NCI-H146 treated with DMSO at 0.1 percent for 48 hours (cell line): ENCODE data around the gene CAPNS1.

Source experiments
- DNase-seq: peaks from one replicate; lab custom pipeline; 2025; ENCODE audit not compliant: unreplicated experiment; lab: John Stamatoyannopoulos, UW

The CAPNS1 gene

GRCh38 chr19:36139473-36140303, at the start of gene CAPNS1:
CAPNS1 (plus strand) TSS chr19:36140066; CDS start chr19:36141012, 946 bp downstream.
- DNase-seq: peak; percentile 97

DNA sequence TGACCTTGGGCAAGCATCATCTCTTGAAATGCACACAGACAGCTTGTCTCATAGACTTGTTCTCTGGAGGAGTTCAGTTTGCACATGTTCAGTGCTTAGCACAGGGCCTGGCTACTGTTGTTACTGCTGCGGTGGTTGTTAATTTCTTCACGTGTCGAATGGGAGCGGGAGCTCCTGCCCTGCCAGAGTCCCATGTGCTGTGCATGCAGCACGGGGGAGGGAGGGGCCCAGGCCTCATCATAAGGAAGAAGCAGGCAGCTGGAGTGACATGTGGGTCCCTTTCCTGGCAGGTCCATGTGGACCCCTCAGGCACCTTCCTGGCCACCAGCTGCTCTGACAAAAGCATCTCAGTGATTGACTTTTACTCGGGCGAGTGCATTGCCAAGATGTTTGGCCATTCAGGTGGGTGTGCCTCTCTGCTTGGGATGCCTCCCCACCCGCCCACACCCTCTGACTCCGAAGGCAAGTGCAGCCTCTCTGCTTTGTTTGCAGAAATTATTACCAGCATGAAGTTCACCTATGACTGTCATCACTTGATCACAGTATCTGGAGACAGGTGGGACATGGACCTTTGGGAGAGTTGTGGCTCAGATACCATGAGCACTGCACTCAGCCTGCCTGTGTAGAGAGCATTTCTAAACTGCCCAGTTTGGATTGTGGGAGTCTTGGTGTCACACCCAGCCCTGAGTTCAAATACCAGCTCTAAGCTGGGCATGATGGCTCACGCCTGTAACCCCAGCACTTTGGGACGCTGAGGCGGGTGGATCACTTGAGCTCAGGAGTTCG, 48.8 kb upstream of the CAPNS1 start:
- DNase-seq: no peak

- DNase-seq: no peak
Measured at GRCh38 chr19:36092566-36092965, 47.3 kb upstream of the CAPNS1 start.

GRCh38 chr19:36093146-36093662, 46.7 kb upstream of the CAPNS1 start:
- DNase-seq: no peak

DNA sequence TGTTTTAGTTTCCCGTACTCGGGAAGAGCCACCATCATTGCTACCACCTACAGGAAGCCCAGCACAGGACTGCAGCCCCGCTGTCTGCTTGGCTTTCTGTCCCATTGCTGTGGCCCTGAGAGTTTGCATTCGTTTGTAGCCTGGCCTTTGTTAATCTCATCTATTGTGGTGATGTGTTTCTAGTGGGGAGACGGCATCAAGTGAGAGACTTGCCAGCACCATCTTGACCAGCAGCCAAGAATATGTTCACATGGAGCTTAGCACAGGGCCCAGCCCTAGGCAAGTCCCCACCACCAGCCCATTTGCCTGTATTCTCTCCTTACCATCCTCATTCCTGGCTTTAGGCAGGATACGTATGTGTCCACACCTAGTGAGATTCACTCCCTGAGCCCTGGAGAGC, 46.2 kb upstream of the CAPNS1 start:
- DNase-seq: no peak

DNA sequence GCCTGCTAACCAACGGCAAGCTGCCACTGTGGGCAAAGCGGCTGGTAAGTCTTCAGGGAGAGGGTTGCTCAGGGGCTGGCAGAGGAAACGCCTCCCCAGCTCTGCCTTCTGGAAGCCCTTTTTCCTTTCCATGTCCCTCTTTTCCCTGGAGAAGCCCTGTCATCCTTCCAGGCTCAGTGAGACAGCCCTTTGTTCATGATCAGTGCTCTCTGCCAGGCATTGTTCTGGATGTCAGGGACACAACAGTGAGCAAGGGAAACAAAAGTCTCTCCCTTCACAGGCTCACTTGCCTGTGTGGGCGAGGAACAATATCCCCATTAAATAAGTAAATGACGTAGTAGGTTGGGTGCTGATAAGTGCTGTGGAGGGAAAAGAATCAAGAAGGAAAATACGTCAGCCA, 42.8 kb upstream of the CAPNS1 start:
- DNase-seq: no peak

- no peak for DNase-seq
Measured at GRCh38 chr19:36099166-36099785, 40.6 kb upstream of the CAPNS1 start.

DNA sequence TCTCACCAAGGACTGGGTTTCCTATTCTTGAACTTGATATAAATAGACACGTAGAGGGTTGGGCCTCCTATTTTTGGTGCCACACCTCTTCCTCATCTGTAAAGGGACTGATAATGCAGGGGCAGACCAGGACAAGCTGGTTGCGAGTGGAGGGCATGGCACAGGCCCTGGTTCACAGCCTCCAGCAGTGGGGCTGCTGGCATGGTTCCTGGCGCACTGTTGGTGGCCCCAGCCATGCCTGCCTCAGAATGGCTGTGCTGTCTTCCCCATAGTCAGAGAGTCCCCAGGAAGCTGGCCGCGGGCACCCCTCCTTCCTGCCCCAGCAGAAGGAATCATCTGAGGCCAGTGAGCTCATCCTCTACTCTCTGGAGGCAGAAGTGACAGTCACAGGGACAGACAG, 39.4 kb upstream of the CAPNS1 start:
- DNase-seq: no peak

GRCh38 chr19:36101550-36102327, 38.1 kb upstream of the CAPNS1 start:
- no peak for DNase-seq

DNA sequence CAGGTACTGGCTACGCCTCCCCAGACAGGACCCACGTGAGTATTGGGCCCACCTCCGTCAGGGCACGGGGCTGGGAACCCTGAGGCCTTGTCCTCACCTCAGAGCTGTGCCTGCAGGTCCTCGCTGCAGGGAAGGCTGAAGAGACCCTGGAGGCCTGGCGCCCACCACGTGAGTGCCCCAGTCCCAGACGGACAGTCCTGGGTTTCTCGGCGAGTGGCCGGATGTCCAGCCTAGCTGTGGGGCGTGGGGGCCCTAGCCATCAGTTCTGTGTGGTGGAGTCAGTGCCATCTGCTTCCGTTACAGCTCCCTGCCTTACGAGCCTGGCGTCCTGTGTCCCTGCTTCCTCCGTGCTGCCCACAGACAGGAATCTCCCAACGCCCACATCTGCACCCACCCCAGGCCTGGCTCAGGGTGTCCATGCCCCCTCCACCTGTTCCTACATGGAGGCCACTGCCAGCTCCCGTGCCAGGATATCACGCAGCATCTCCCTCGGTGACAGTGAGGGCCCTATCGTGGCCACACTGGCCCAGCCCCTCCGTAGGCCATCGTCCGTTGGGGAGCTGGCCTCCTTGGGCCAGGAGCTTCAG, 36.7 kb upstream of the CAPNS1 start:
- no peak for DNase-seq

GRCh38 chr19:36103842-36104552, 35.9 kb upstream of the CAPNS1 start:
- no peak for DNase-seq

DNA sequence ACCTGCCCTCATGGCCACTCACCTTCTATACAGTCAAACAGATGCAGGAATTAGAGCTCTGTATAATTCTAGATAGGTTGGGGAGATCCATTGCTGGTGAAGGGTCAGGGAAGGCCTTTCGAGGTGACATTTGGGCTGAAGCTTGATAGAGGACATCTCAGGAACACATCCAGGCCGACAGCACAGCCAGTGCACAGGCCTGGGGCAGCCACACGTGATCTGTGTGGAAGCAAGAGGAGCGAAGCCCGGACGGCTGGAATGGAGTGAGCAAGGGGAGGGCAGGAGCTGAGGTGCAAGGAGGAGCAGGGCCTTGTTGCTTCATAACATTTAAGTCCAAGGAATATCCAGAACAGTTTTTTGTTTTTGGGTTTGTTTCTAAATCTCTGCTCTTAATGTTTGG, 33.4 kb upstream of the CAPNS1 start:
- no peak for DNase-seq

DNA sequence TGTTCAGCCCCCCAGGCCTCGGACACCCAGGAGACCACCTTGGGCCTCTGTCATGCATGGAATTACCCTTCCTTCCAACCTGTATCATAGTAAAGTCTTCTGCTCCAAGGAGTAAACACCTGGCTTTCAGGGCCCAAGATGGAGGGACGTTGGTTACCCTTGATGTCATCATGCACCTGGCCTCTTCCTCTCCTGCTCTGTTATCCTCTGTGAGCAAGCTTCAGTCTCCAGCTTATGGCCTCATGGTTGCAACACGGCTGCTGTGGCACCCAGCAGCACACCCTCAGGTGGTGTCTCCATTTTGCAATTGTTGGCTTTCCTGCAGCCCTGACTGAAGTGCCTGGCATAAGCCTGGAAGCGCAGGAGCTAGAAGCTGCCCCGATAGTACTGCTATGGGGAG, 32.9 kb upstream of the CAPNS1 start:
- DNase-seq: no peak

DNA sequence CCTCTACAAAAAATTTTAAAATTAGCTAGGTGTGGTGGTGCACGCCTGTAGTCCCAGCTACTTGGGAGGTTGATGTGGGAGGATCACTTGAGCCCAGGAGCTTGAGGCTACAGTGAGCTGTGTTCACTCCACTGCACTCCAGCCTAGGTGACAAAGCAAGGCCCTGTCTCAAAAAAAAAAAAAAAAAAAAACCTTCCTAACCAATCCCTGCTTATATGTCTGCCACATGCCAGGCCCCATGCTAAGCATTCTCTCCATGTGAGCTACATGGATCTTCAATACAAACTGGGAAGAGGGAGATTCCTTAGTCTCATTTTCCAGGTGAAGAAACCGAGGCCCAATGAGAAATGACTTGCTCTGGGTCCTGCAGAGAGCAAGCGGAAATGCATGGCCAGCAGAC, 31.2 kb upstream of the CAPNS1 start:
- no peak for DNase-seq

DNA sequence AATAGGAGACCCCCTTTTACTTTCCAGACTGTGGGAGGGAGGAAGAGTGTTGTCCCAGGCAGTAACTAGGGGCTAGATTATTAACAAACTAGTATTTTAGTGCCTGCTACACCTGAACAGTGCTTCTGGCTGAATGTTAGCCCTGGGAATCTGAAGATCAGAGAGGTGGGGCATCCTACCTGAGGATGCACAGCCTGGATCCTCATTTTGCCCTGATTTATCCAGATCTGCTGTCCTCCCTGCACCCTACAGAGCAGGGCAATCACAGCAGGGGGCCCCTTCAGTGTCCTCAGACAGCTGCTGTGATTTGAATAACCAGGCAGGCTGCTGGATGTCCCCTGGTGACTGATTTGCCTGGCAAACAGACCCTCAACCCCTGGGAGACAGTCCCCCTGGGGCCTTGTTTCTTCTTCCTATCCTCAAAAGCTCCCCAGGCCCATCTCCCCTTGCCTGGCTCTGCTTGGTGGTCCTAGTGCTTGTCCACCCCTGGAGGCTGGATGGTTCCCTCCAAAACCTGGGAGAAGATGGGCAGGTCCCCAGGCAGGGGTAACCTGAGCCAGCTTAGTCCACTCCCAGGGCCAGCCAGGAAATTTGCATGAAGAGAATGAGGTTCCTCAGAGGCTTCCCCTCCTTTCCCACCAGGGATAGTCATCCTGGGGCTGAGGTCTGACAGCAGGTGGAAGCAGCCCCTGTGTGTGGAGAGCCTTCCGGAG, 29.2 kb upstream of the CAPNS1 start, which contains the start of gene OVOL3:
TSS of gene OVOL3 (plus strand) at position 657 of the 713 bp plus-strand sequence. CDS start 60 bp downstream, outside the sequence.
- DNase-seq: no peak

GRCh38 chr19:36111200-36111539, 28.7 kb upstream of the CAPNS1 start:
- DNase-seq: no peak

DNA sequence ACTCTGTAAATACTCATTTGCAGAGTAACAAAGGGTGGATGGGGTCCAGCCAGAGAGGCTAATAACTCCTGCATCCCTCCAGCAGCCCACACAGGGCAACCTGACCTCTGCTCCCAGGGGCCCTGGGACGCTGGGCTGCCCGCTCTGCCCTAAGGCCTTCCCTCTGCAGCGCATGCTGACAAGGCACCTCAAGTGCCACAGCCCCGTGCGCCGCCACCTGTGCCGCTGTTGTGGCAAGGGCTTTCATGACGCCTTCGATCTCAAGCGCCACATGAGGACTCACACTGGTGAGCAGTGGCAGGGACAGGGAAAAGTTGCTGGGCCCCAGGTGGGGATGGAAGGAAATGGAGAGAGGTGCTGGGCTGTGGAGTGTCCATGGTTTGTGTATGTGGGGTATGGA, 27.2 kb upstream of the CAPNS1 start:
- no peak for DNase-seq

- no peak for DNase-seq
Measured at GRCh38 chr19:36113425-36113824, 26.4 kb upstream of the CAPNS1 start.
